ENCODE results near the gene FHL1.

Gene FHL1

DNA sequence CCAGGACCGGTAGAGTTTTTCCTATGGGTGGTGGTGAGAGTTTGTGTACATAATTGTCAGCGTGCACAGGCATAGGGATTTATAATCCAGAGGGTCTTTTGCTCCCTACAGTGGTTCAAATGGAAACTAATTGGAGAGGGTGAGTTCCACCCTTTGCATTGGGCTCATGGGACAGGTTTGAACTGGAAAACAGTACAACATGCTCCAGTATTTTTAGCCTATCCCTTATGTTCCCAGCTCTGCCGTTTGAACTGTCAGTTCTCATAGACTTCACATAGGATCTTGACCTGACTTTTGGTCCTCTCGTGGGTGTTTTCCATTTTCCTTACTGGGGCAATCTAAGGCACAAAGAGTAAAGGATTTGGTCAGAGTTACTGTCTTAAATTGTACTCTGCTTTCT lies 31.8 kb downstream of the FHL1 start:
- no peak for DNase-seq (ENCODE audit: low read depth)
- no peak overlapping the region for H3K4me3 ChIP-seq (ENCODE audit: low read depth, low read length)

DNA sequence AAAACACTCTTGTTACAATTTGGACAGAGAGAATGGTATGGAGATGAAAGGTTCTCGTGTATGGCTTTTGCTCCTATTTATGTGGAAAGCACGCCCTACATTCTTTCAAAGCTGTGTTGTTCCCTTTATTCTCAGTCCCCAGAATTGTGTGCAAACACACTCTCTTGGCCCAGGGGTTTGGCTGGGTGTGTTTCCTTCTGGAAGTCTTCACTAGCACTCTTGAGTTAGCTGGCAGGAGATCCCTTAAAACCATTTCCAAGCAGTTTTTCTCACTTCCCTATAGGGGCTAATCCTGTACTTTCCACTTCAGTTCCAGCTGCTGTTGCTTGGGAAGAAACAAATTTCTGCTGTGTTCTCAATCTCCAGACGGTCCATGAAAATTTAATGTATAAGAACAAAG lies 35.1 kb downstream of the FHL1 start:
- DNase-seq (ENCODE audit: low read depth) = no peak
- H3K4me3 ChIP-seq (ENCODE audit: low read depth, low read length) = no peak overlapping the region

DNA sequence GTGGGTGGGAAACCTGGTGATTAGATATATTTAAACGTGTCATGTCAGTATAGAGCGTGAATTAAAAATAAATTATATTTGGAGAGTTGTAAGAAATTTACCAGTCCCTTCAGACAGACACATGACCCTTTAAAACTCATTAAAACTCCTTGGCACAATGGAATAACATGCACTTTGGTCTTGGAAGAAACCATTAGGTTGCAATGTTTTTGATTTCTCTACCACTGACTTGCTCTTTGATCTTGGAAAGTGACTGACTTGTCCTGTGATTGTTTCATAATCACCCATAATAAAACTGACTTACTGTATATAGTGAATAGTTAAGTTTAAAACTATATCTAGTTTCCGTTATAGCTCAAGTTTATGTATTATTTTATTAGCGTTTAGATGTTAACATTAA lies 35.8 kb downstream of the FHL1 start:
- H3K4me3 ChIP-seq (ENCODE audit: low read depth, low read length) = no peak overlapping the region
- DNase-seq (ENCODE audit: low read depth) = no peak

DNA sequence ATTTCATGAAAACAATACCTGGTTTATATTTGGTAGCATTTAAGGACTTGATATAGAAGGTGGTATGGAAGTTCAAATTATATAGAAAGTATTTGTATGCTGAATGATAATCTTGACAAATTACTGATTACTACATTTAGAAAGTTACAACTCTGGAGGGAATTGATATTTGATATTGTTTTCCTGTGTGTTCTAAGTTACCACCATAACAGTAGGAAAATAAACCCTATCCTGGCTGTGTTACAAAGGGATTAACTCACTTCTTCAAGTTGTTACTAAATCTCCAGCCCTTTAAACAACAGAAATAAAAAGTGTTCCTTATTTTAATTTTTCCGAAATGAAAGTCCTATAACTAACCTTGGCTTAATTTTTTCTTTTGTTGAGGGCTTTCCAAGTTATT lies 36.6 kb downstream of the FHL1 start:
- DNase-seq (ENCODE audit: low read depth) = no peak
- H3K4me3 ChIP-seq (ENCODE audit: low read depth, low read length) = no peak overlapping the region

DNA sequence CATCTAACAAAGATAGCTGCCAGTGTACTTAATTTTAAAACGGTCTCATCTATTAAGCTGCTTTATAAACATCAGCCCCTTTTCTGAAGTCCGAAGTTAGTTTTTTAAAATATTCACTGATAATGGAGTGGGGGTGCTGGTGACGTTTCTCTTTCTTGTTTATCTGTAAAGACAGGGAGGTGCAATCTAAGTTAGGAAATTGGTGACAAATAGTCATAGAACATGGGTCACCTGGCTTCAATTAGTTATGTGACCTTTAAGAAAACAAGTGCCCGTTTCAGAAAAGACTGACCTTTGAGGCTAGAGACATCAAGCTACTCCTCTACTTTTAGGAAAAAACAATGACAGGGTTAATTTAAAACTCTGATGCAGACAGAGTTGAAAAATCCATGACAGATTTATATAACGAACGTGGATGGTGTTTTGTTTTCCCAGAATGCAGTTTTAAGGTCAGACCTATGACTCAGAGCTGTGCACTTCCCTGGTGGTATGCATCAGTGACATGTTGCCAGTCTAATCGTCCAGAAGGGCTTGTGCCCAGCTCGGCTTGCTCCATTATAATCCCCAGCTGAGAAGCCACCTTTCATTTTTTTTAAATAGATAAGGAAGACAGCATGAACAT lies 38.2 kb downstream of the FHL1 start:
- DNase-seq (ENCODE audit: low read depth) = no peak
- H3K4me3 ChIP-seq (ENCODE audit: low read depth, low read length) = no peak overlapping the region

DNA sequence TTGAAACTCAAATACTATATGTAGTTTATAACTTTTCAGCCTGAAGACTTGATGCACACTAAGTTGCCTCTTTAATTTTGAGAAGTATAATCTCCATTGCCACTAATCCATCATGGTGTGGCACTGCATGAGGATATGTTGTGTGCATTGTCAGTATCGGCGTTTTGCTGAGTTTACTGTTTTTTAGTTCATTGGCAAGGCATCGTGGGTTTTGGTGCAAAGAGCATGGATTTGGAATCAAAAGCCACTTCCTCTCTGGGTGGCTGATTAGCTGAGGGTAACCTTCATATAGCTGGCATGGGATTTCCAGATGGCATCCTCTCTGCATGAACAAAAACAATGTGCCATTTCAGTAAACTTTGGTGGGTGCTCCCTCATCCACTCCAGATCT lies 38.7 kb downstream of the FHL1 start:
- no peak overlapping the region for H3K4me3 ChIP-seq (ENCODE audit: low read depth, low read length)
- DNase-seq (ENCODE audit: low read depth) = no peak

DNA sequence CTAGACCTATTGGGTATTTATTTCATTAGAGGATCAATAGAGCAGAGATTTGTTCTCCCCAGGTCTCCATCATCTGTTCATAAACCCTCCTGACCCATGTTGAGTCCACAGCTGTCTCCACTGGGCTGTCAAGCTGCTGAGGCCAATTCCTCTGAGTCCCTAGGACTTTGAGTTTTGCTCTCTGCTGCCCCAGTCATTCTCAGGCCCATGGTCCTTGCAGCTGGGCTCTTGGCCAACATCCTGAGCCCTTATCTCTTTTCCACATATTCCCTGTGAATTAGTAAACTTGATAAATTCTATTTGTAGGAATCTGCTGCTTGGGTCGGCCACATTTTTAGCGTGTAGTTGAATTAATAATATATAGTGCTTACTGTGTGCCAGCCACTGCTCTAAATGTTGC lies 41.9 kb downstream of the FHL1 start:
- no peak for DNase-seq (ENCODE audit: low read depth)
- H3K4me3 ChIP-seq (ENCODE audit: low read depth, low read length) = no peak overlapping the region

DNA sequence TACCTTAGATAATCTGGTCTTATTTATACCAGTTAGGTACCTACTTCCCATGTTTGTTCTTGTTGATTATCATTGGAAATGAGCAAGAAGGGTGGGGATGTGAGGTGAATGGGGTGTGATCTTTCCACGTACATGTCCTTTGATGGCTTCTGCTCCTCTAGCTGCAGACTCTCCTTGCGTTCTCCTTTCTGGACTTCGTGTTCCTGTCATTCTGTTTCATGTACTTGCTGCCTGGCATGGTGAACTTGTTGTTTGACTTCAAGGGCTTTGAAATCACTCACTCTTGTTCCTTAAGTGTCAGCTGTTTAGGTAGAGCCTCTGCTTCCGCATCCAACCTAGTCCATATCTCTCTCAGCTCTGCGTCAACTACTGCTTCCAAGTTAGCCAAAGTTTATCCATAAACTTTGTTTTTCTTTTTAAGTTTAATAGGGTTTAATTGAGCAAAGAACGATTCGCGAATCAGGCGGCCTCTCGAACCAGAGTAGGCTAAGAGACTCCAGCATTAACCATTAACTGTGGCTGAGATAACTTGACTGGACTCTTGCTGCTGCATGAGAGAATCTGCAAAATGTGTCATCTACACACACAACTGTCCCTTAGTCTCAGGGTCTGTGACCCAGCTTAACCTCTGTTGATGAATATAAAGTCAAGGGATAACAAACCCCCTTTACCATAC lies 42.8 kb downstream of the FHL1 start:
- no peak for DNase-seq (ENCODE audit: low read depth)
- no peak overlapping the region for H3K4me3 ChIP-seq (ENCODE audit: low read depth, low read length)

DNA sequence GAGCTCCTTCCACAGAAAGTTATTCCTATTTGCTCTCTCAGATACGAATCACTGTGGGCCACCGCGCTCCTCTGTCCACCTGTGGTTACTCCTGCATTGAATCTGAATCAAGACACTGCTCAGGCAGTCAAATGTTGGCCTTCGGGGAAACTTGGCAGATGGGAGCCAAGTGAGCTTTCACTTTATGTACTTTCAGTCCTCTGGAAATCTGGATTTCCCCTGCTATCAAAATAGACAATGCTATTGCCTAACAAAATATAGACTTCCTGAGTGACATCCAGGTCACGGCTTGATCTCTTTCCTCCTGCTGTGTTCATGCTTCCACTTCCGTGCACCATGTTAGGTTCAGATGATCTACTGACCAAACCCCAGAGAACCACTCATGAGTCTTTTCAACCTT lies 43.8 kb downstream of the FHL1 start:
- no peak overlapping the region for H3K4me3 ChIP-seq (ENCODE audit: low read depth, low read length)
- DNase-seq (ENCODE audit: low read depth) = no peak

DNA sequence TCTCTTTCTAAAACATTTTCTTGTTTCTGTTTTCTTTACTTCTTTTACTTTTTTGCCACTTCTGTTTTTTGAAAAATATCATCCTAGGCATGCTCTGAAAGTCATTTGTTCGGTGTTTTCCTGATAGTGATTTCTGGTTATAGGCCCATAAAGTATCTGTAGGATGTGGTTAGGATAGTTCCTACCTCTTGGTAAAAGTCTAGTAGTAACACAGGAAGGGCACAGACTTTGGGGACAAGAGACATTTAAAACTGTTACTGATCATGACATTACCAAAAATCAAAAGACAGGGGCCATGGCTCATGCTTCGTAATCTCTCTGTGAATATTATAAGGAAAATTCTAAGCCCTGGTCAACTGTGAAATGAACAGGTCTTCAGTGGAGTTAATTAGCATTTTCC lies 44.8 kb downstream of the FHL1 start:
- DNase-seq (ENCODE audit: low read depth) = no peak
- no peak overlapping the region for H3K4me3 ChIP-seq (ENCODE audit: low read depth, low read length)

DNA sequence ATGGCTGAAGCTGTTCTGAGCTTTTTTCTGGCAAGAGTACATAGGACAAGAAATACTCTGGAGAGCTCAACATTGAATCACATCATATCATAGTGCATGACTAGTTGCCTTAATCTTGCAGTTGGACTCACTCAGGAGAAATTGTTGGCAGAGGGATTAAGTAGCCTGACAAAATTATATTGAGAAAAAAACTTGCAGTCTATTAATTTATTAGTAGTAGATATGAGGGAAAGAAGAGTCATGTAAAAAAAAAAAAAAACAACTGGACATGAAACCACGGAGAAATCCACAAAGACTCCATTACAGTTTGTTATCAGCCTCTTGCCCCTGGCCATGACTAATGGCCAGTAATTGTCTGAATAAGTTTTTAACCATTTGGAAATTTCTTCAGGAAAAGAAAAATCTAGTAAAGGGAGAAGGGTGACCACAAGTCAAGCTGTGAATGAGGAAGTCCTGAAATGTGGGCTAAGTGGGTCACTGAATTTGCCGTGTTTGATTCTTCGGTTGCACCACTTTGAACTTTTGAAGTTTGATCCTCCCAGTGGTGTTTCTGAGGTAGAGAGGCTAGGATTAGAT lies 45.6 kb downstream of the FHL1 start:
- H3K4me3 ChIP-seq (ENCODE audit: low read depth, low read length) = no peak overlapping the region
- DNase-seq (ENCODE audit: low read depth) = no peak

DNA sequence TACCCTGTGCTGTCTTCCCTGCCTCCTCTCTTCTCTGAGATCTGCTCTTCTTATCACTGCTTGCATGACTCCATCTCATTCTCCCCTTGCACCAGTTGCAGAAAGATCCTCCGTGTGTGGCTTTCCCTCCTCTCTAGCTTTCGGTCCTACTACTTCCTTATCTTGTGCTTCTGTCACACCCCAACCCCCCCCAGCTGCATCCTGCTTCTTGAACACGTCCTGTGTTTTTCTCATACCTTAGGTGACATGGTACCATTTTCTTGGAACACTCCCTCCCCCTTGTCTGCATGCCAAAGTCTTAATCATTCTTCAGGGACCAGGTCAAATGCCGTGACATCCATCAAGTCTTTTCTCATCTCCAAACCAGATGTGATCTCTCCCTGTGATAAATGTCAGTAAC lies 46.4 kb downstream of the FHL1 start:
- no peak for DNase-seq (ENCODE audit: low read depth)
- H3K4me3 ChIP-seq (ENCODE audit: low read depth, low read length) = no peak overlapping the region

DNA sequence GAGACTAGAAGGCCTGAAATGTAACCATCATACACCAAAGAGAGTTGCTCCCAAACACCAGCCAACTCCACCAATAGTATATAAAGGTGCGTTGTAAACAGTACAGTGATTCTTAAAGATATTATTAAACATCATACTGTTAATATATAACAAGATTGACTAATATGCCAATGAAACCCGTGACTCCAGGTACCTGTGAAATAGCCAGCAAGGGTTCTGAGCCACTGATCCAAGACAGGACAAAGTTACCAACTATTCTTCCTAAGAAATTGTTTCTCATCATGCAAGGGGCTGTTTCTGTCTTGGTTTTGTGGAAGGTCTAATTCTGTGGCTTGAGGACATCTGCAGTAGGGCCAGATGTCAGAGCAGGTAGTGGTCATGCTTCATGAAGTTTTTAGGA lies 47.2 kb downstream of the FHL1 start:
- DNase-seq (ENCODE audit: low read depth) = no peak
- no peak overlapping the region for H3K4me3 ChIP-seq (ENCODE audit: low read depth, low read length)

DNA sequence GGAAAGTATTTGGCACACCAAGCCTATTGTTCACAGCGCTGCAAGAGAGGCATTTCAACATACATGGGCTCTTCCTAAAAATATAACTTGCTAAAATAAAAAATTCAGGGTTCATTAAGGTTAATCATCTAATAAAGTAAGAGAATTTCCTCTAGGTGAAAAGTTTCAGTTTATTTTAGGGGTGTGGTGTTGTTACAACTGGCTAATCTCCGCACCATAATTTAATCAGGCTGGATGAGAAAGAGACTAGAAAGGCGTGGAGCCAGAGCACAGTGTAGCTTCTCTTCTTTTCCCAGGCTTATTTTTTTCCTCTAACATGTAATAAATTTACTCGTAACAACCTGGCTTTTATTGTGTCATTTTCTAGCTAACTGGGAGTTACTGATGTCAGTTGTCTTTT lies 47.9 kb downstream of the FHL1 start:
- no peak for DNase-seq (ENCODE audit: low read depth)
- H3K4me3 ChIP-seq (ENCODE audit: low read depth, low read length) = no peak overlapping the region

DNA sequence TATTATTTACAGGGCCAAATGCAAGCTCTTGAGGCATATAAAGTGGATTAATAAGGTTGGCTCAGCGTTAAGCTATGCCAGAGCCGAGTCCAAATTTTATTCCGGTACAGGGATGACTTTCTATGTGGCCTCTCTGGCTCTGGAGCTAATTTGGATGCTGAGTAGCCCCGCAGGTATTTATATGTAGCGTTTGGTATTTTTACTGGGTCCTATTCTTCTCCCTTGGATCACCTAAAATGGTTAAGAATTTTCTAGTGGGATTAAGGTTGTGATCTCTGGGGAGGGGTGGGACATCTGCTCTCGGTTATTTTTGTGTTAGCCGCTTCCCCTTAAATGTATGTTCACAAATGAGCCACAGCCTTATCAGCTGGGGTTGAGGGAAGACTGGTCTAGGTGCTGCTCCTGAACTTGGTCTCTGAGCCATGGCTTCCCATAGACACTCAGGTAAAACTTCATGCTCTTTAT lies 49.4 kb downstream of the FHL1 start:
- no peak for DNase-seq (ENCODE audit: low read depth)
- H3K4me3 ChIP-seq (ENCODE audit: low read depth, low read length) = no peak overlapping the region

DNA sequence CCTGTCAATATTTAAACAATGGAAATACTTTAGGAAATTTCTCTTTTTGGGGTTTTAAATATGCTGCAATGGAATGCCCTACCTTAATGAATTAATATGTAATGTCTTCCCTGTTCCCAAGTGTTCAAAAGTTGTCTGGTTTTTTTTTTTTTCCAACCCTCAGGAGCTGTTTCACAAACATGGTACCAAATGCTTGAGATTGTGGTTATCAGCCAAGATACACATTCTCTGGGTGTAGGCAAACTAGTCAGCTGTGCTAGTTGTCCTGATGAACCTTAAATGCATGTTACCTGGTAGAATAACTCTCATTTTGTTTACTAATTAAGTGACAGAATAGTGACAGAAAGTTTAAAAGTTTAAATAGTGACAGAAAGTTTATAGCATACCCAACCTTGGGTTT lies 50.7 kb downstream of the FHL1 start:
- DNase-seq (ENCODE audit: low read depth) = no peak
- no peak overlapping the region for H3K4me3 ChIP-seq (ENCODE audit: low read depth, low read length)

DNA sequence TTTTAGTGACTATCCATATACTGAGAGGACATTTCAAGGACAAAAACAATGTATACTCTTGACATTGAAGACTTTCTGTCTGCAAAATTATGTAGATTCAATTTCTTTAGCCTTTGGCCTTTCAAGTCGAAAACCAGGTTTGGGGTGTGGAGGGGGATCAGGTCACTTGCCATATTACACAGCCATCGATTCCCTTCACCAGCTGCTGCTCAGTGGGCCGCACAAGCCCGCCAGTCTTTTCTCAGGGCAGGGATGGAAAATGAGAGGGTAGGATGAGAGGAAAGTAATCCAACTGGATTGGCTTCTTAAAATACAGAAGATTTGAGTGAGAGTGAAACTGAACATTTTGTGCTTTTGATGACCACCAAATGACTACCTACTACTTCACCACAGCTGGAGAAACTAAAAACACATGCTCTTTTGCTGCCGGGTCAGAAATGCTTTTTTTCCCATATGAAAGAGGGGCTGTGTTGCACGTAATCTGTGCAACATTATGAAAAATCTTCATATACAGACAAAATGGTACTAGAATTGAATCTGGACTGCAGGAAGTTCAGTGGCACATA lies 51.4 kb downstream of the FHL1 start:
- no peak overlapping the region for H3K4me3 ChIP-seq (ENCODE audit: low read depth, low read length)
- DNase-seq (ENCODE audit: low read depth) = no peak

DNA sequence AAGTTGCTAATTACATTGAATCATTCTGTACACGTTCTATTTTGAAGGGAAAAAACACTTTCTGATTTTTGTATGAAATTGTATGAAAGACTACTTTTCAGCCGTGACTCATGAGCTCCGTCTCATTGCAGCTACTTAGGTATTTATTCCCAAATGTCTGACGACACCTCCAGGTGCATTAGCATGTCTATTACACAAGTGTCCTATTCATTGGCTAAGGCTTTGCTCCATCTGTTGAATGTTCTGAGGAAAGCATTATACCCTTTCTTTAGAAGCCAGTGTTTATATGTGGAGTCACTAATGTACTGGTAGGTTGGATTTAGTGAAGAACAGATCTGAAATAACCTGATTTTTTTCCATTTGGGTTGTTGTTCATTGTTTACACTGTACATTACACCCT lies 52.0 kb downstream of the FHL1 start:
- H3K4me3 ChIP-seq (ENCODE audit: low read depth, low read length) = no peak overlapping the region
- no peak for DNase-seq (ENCODE audit: low read depth)

DNA sequence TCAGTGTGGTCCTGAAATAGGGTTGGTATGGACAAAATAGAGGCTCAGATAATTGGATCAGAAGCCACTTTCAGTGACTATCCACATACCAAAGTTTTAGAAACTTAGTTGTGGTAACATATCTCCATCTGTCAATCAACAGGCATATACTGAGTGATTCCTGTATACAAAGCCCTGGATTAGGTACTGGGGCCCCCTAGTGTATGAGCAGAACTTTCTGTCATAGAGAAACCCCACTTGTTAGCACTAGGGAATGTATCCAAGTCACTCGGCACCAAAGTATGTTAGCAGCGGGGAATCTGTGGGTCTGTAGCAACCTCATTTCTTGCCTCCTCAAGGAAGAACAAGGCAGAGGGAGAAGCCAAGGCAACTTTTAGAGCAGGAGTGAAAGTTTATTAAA lies 53.1 kb downstream of the FHL1 start:
- no peak overlapping the region for H3K4me3 ChIP-seq (ENCODE audit: low read depth, low read length)
- DNase-seq (ENCODE audit: low read depth) = no peak

DNA sequence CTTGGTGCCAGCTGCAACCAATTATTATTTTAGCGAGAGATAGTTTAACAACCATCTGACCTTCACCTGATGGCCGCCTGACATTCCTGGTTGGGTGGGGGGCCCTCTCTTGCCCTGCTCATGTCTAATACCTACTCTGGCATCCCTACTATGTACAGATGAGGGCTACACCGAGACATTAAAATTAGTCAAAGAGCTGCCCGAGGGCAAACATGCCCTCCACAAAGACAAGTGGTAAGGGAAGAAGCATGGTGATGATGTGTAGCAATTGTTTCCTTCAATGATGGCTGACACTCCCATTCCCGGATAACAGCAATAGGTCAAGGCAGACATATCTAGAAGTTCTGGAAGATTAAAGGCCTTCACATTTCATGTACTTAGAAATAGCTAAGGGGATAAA lies 54.3 kb downstream of the FHL1 start:
- no peak overlapping the region for H3K4me3 ChIP-seq (ENCODE audit: low read depth, low read length)
- no peak for DNase-seq (ENCODE audit: low read depth)

DNA sequence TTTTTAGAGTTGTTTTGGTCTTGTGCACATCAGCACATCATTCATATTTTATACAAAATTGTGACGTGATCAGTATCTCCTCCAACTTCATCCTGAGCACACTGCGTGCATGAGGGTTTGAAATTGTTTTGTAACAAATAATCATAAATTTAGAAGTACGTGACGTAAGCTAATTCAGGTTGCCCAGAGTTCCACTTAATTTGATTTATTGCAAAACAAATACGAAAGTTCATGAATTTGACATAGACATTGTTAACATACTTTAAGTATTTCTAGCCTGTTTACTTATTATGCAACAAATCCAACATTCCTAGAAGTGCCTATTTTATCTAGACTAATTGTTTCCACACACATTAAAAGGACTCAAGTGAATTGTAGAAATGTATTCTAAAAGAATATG lies 55.6 kb downstream of the FHL1 start:
- H3K4me3 ChIP-seq (ENCODE audit: low read depth, low read length) = no peak overlapping the region
- no peak for DNase-seq (ENCODE audit: low read depth)
